HepG2 (cell line): ENCODE measurements around the gene KDM7A. TPM values are rescaled to one million over a fixed set of nuclear protein-coding genes. Genes with fewer than 3 reads are reported as not detected.
A peak's percentile ranks its signal among the peaks of the same experiment; 100 is the strongest.

Experiments
- CREM ChIP-seq, 2 experiments: sonication (generic) in 1 of 2; formaldehyde crosslinking in 1 of 2; IDR thresholded peaks; 2 replicates each; pipeline versions ENCODE4 v1.4.0 to v1.6.1; 2016 to 2020; ENCODE audit warnings: antibody characterized with exemption in 1 of 2, mild to moderate bottlenecking in 1 of 2, missing genetic modification reagents in 1 of 2
- FOXA3 ChIP-seq: IDR thresholded peaks from 2 replicates; pipeline ENCODE4 v1.6.1; 2016; ENCODE audit warnings: missing genetic modification reagents, missing compliant biosample characterization
- KLF9 ChIP-seq: IDR thresholded peaks from 2 replicates; pipeline ENCODE4 v1.6.1; 2016; ENCODE audit warnings: low read depth
- NCOA1 ChIP-seq: sonication (generic); formaldehyde crosslinking; IDR thresholded peaks from 2 replicates; pipeline ENCODE4 v1.9.0; 2021; ENCODE audit warnings: missing genetic modification reagents
- NRL ChIP-seq: sonication (generic); formaldehyde crosslinking; IDR thresholded peaks from 2 replicates; pipeline ENCODE4 v1.5.0; 2020; ENCODE audit warnings: missing genetic modification reagents, mild to moderate bottlenecking, moderate library complexity, borderline replicate concordance
- ZNF563 ChIP-seq: sonication (generic); formaldehyde crosslinking; IDR thresholded peaks from 2 replicates; pipeline ENCODE4 v1.8.0; 2022; ENCODE audit warnings: mild to moderate bottlenecking, moderate library complexity, missing genetic modification reagents
- polyA plus RNA-seq, 8 experiments: library from polyadenylated mRNA; depleted of rRNA in 3 of 8; stranded (reverse) in 7 of 8; unstranded in 1 of 8; fragments of >200 nt; fragmentation: Illumina TruSeq in 4 of 8; extraction: Trizol in 4 of 8; gene quantifications; 2 replicates each; pipeline versions ENCODE4 v1.2.1 to v1.2.3, GENCODE V29; 2011 to 2016; ENCODE audit warnings: low read depth in 4 of 8, missing spikeins in 1 of 8, mixed read lengths in 1 of 8; ENCODE audit not compliant: insufficient read depth in 1 of 8
- total RNA-seq, 5 experiments: library from RNA; depleted of rRNA; stranded (reverse); fragments of >200 nt; fragmentation: Illumina TruSeq; extraction: Trizol; gene quantifications; 2 replicates each; pipeline ENCODE4 v1.2.3, GENCODE V29; 2016; ENCODE audit warnings: low read depth in 1 of 5
- TF ChIP-seq, protein P1 (sequence below): sonication (generic); formaldehyde crosslinking; IDR thresholded peaks from 2 replicates; pipeline ENCODE4 v1.5.1; 2020; ENCODE audit warnings: mild to moderate bottlenecking, missing genetic modification reagents, moderate library complexity
- TF ChIP-seq, protein P2 (sequence below): IDR thresholded peaks from 2 replicates; pipeline ENCODE4 v1.6.1; 2018; ENCODE audit warnings: missing genetic modification reagents, mild to moderate bottlenecking, missing compliant biosample characterization
- TF ChIP-seq, protein P3 (sequence below), 2 experiments: sonication (generic) in 1 of 2; formaldehyde crosslinking in 1 of 2; IDR thresholded peaks; 2 replicates each; pipeline versions ENCODE4 v1.5.1 to v1.6.1; 2011 to 2020; ENCODE audit warnings: borderline replicate concordance in 1 of 2, low read depth in 1 of 2, low read length in 1 of 2, mild to moderate bottlenecking in 1 of 2, missing genetic modification reagents in 1 of 2, moderate library complexity in 1 of 2
- TF ChIP-seq, protein P4 (sequence below), 2 experiments: IDR thresholded peaks; 2 replicates each; pipeline ENCODE4 v1.6.1; 2011 to 2012; ENCODE audit warnings: low read length in 2 of 2, borderline replicate concordance in 1 of 2, low read depth in 1 of 2, mild to moderate bottlenecking in 1 of 2, moderate library complexity in 1 of 2
- TF ChIP-seq, protein P5 (sequence below): sonication (generic); formaldehyde crosslinking; IDR thresholded peaks from 2 replicates; pipeline ENCODE4 v1.4.0; 2020; ENCODE audit warnings: missing genetic modification reagents

KDM7A gene
- total and polyA plus RNA-seq, 2 of the 13 experiments (the other 11 are each of a cell fraction or from before 2014, with no cell fraction given), result 10.8 to 16.8 TPM

DNA sequence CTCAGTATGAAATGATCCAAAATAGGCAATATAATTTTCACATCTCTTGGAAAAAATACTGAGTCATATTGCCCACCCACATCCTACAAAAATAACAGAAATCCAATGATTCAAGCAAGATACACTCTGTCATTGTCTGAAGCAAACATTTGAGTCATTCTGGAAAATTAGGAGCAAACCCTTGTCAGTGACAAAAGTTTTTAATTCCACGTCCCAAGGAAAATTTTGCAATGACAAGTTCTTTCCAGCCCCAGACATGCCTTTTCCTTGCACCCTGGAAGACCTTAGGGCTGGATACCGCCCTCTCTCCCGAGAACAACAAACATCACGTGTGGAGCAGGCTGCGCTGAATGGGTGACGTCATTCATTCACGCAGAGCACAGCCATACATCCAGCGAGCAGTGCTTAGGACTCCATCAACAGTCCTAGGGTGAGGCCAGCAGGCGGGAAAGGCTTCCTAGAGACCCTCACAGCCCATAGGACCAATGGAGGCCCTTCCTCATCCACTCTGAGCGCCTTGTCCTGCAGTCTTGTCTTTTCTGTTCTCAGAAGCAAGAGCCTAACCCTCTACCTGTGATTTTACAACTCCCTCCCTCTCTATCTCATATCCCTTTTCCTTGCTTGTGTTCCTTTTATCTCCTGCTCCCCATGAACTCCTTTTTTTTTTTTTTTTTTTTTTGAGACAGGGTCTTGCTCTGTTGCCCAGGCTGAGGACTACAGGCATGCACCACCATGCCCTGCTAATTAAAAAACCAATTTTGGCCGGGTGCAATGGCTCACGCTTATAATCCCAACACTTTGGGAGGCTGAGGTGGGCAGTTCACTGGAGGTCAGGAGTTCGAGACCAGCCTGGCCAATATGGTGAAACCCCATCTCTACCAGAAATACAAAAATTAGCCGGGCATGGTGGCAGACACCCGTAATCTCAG, 23.5 kb upstream of the KDM7A start (continued):
- TF ChIP-seq, protein P1, sequence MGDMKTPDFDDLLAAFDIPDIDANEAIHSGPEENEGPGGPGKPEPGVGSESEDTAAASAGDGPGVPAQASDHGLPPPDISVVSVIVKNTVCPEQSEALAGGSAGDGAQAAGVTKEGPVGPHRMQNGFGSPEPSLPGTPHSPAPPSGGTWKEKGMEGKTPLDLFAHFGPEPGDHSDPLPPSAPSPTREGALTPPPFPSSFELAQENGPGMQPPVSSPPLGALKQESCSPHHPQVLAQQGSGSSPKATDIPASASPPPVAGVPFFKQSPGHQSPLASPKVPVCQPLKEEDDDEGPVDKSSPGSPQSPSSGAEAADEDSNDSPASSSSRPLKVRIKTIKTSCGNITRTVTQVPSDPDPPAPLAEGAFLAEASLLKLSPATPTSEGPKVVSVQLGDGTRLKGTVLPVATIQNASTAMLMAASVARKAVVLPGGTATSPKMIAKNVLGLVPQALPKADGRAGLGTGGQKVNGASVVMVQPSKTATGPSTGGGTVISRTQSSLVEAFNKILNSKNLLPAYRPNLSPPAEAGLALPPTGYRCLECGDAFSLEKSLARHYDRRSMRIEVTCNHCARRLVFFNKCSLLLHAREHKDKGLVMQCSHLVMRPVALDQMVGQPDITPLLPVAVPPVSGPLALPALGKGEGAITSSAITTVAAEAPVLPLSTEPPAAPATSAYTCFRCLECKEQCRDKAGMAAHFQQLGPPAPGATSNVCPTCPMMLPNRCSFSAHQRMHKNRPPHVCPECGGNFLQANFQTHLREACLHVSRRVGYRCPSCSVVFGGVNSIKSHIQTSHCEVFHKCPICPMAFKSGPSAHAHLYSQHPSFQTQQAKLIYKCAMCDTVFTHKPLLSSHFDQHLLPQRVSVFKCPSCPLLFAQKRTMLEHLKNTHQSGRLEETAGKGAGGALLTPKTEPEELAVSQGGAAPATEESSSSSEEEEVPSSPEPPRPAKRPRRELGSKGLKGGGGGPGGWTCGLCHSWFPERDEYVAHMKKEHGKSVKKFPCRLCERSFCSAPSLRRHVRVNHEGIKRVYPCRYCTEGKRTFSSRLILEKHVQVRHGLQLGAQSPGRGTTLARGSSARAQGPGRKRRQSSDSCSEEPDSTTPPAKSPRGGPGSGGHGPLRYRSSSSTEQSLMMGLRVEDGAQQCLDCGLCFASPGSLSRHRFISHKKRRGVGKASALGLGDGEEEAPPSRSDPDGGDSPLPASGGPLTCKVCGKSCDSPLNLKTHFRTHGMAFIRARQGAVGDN, result peak; percentile 23; the same call in 1 of the 2 replicates
- TF ChIP-seq, protein P2, sequence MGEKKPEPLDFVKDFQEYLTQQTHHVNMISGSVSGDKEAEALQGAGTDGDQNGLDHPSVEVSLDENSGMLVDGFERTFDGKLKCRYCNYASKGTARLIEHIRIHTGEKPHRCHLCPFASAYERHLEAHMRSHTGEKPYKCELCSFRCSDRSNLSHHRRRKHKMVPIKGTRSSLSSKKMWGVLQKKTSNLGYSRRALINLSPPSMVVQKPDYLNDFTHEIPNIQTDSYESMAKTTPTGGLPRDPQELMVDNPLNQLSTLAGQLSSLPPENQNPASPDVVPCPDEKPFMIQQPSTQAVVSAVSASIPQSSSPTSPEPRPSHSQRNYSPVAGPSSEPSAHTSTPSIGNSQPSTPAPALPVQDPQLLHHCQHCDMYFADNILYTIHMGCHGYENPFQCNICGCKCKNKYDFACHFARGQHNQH (CRISPR knock-in tag), result 0 out of 2 replicates have a peak, but pooled peaks have one; percentile 20
- TF ChIP-seq KLF9 (CRISPR knock-in tag), result no peak
- TF ChIP-seq, protein P3, sequence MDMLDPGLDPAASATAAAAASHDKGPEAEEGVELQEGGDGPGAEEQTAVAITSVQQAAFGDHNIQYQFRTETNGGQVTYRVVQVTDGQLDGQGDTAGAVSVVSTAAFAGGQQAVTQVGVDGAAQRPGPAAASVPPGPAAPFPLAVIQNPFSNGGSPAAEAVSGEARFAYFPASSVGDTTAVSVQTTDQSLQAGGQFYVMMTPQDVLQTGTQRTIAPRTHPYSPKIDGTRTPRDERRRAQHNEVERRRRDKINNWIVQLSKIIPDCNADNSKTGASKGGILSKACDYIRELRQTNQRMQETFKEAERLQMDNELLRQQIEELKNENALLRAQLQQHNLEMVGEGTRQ (IDR thresholded peaks at IDR 0.05; ENCODE audit: low read depth, low read length), result peak; percentile 54
- TF ChIP-seq, protein P3 (CRISPR knock-in tag; IDR thresholded peaks at IDR 0.05; ENCODE audit: borderline replicate concordance), result peak; percentile 57; the same call in 1 of the 2 replicates
- TF ChIP-seq CREM (IDR thresholded peaks at IDR 0.05), result peak; percentile 49; the same call in 1 of the 2 replicates
- TF ChIP-seq CREM (CRISPR knock-in tag; IDR thresholded peaks at IDR 0.05), result no peak
- TF ChIP-seq NCOA1 (CRISPR knock-in tag), result no peak
- TF ChIP-seq, protein P4, sequence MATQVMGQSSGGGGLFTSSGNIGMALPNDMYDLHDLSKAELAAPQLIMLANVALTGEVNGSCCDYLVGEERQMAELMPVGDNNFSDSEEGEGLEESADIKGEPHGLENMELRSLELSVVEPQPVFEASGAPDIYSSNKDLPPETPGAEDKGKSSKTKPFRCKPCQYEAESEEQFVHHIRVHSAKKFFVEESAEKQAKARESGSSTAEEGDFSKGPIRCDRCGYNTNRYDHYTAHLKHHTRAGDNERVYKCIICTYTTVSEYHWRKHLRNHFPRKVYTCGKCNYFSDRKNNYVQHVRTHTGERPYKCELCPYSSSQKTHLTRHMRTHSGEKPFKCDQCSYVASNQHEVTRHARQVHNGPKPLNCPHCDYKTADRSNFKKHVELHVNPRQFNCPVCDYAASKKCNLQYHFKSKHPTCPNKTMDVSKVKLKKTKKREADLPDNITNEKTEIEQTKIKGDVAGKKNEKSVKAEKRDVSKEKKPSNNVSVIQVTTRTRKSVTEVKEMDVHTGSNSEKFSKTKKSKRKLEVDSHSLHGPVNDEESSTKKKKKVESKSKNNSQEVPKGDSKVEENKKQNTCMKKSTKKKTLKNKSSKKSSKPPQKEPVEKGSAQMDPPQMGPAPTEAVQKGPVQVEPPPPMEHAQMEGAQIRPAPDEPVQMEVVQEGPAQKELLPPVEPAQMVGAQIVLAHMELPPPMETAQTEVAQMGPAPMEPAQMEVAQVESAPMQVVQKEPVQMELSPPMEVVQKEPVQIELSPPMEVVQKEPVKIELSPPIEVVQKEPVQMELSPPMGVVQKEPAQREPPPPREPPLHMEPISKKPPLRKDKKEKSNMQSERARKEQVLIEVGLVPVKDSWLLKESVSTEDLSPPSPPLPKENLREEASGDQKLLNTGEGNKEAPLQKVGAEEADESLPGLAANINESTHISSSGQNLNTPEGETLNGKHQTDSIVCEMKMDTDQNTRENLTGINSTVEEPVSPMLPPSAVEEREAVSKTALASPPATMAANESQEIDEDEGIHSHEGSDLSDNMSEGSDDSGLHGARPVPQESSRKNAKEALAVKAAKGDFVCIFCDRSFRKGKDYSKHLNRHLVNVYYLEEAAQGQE (IDR thresholded peaks at IDR 0.05; ENCODE audit: borderline replicate concordance in 1 of 2, low read depth in 1 of 2, low read length in 2 of 2), result no peak
- TF ChIP-seq, protein P5, sequence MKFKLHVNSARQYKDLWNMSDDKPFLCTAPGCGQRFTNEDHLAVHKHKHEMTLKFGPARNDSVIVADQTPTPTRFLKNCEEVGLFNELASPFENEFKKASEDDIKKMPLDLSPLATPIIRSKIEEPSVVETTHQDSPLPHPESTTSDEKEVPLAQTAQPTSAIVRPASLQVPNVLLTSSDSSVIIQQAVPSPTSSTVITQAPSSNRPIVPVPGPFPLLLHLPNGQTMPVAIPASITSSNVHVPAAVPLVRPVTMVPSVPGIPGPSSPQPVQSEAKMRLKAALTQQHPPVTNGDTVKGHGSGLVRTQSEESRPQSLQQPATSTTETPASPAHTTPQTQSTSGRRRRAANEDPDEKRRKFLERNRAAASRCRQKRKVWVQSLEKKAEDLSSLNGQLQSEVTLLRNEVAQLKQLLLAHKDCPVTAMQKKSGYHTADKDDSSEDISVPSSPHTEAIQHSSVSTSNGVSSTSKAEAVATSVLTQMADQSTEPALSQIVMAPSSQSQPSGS (CRISPR knock-in tag), result peak; percentile 91
- TF ChIP-seq NRL (CRISPR knock-in tag), result no peak
- TF ChIP-seq FOXA3 (CRISPR knock-in tag), result 0 out of 2 replicates have a peak, but pooled peaks have one; percentile 22
- peak; percentile 41; the same call in 1 of the 2 replicates for TF ChIP-seq ZNF563 (CRISPR knock-in tag)
